ENCODE results near the gene ARHGDIA. TPM values are rescaled to one million over a fixed set of nuclear protein-coding genes. Genes with fewer than 3 reads are reported as not detected.

ARHGDIA gene
- total and polyA plus RNA-seq, 10 donors = 131 to 392 (median 235) TPM

GRCh38 chr17:81858967-81859905 lies 11.9 kb downstream of the ARHGDIA start:
- H3K4me1 ChIP-seq = peaks cover 34 to 90% (median 80%) of the 10 kb centered on the region in 6 donors
- no peaks in the 10 kb centered on the region for H3K27me3 ChIP-seq (replicated peaks in 1 of 7)
- no peaks in the 10 kb centered on the region for H3K9me3 ChIP-seq
- TF ChIP-seq POLR2A (IDR thresholded peaks at IDR 0.05) = no peak
- peak; percentile 25 to 80 (median 64) for TF ChIP-seq POLR2AphosphoS5 (IDR thresholded peaks at IDR 0.05)
- H3K36me3 ChIP-seq = peaks cover 2 to 64% (median 36%) of the 10 kb centered on the region in 6 donors
- intact Hi-C loops (cut with DNase I; ENCODE audit: low total_unique reads) = no loop called here
- H3K27ac ChIP-seq = peak overlapping the region; percentile 91 to 98 (median 96)
- DNase-seq = no peak
- 43 to 54% (median 51%) methylated on average over 22 to 23 of the region's 23 CpGs for WGBS, 5 donors
- H3K4me3 ChIP-seq = peak overlapping the region; percentile 78 to 99 (median 92)

GRCh38 chr17:81858170-81858966 lies 12.8 kb downstream of the ARHGDIA start:
- TF ChIP-seq POLR2A (IDR thresholded peaks at IDR 0.05) (no peak), POLR2AphosphoS5 (IDR thresholded peaks at IDR 0.05) (peak; percentile 40 to 56 (median 47))
- 51 to 76% (median 65%) methylated on average over 27 to 30 of the region's 30 CpGs for WGBS, 5 donors
- Histone ChIP-seq H3K4me1 (peaks cover 34 to 90% (median 79%) of the 10 kb centered on the region in 6 donors), H3K27me3 (replicated peaks in 1 of 7) (no peaks in the 10 kb centered on the region), H3K27ac (peak overlapping the region in 7 of 8 donors; percentile 10 to 98 (median 96)), H3K36me3 (peaks cover 3 to 65% (median 44%) of the 10 kb centered on the region in 6 donors), H3K9me3 (no peaks in the 10 kb centered on the region), H3K4me3 (peak overlapping the region; percentile 78 to 99 (median 92))
- intact Hi-C loops (cut with DNase I; ENCODE audit: low total_unique reads) = no loop called here
- no peak for DNase-seq

GRCh38 chr17:81854974-81855774 lies 16.0 kb downstream of the ARHGDIA start:
- Histone ChIP-seq H3K9me3 (no peaks in the 10 kb centered on the region), H3K27me3 (replicated peaks in 1 of 7) (no peaks in the 10 kb centered on the region), H3K4me3 (peak overlapping the region in 1 of 8 donors; percentile 3), H3K4me1 (peaks cover 21 to 91% (median 67%) of the 10 kb centered on the region in 6 donors), H3K36me3 (peaks cover 3 to 91% (median 72%) of the 10 kb centered on the region in 6 donors), H3K27ac (peak overlapping the region in 2 of 8 donors; percentile 16 to 21)
- intact Hi-C loops (cut with DNase I; ENCODE audit: low total_unique reads) = no loop called here
- TF ChIP-seq POLR2AphosphoS5 (IDR thresholded peaks at IDR 0.05) (peak in 2 of 3 donors; percentile 43 to 63), POLR2A (IDR thresholded peaks at IDR 0.05) (no peak)
- WGBS, 5 donors = 74 to 85% (median 80%) methylated on average over 23 to 29 of the region's 29 CpGs
- DNase-seq = no peak

GRCh38 chr17:81852237-81852636 lies 18.9 kb downstream of the ARHGDIA start:
- 79 to 86% (median 85%) methylated on average over 7 to 12 of the region's 12 CpGs for WGBS, 5 donors
- Histone ChIP-seq H3K27ac (peak overlapping the region in 4 of 8 donors; percentile 61 to 68 (median 65)), H3K4me1 (peaks cover 2 to 63% (median 40%) of the 10 kb centered on the region in 6 donors), H3K4me3 (no peak overlapping the region), H3K36me3 (peaks cover 3 to 100% (median 87%) of the 10 kb centered on the region in 6 donors), H3K27me3 (replicated peaks in 1 of 7) (no peaks in the 10 kb centered on the region), H3K9me3 (no peaks in the 10 kb centered on the region)
- TF ChIP-seq POLR2A (IDR thresholded peaks at IDR 0.05) (no peak), POLR2AphosphoS5 (IDR thresholded peaks at IDR 0.05) (peak; percentile 65 to 71 (median 71))
- intact Hi-C loops (cut with DNase I; ENCODE audit: low total_unique reads) = no loop called here
- DNase-seq = no peak

GRCh38 chr17:81851423-81851822 lies 19.7 kb downstream of the ARHGDIA start:
- intact Hi-C loops (cut with DNase I; ENCODE audit: low total_unique reads) = no loop called here
- WGBS, 5 donors = 93 to 98% (median 94%) methylated on average over 5 to 16 of the region's 16 CpGs
- DNase-seq = no peak

More at GRCh38 chr17:81851423-81851822, 19.7 kb downstream of the ARHGDIA start:
- Histone ChIP-seq H3K4me3 (no peak overlapping the region), H3K27ac (peak overlapping the region in 6 of 8 donors; percentile 0 to 68 (median 62)), H3K27me3 (replicated peaks in 1 of 7) (no peaks in the 10 kb centered on the region), H3K36me3 (peaks cover 3 to 100% (median 93%) of the 10 kb centered on the region in 6 donors), H3K9me3 (no peaks in the 10 kb centered on the region), H3K4me1 (peaks cover 2 to 55% (median 32%) of the 10 kb centered on the region in 6 donors)
- no peak for TF ChIP-seq POLR2A (IDR thresholded peaks at IDR 0.05)
- TF ChIP-seq POLR2AphosphoS5 (IDR thresholded peaks at IDR 0.05) = peak in 1 of 3 donors; percentile 13
- no peak for TF ChIP-seq CTCF (IDR thresholded peaks at IDR 0.05 in 8 of 11, conservative IDR thresholded peaks at IDR 0.05 in 3 of 11)
